GM12875 (cell line): Measurements from ENCODE around the gene DAB1.

Experiments
- H3K4me3 ChIP-seq: one replicate; pipeline ENCODE4 v1.5.1; 2011; ENCODE audit warnings: low read depth, low read length, control low read depth
- TF ChIP-seq, protein P1 (sequence below): IDR thresholded peaks from 2 replicates; pipeline ENCODE4 v1.5.1; 2011; ENCODE audit warnings: low read depth, mild to moderate bottlenecking, control low read depth, inconsistent platforms, low read length, moderate library complexity, borderline replicate concordance; ENCODE audit not compliant: insufficient read depth

DAB1 gene

DNA sequence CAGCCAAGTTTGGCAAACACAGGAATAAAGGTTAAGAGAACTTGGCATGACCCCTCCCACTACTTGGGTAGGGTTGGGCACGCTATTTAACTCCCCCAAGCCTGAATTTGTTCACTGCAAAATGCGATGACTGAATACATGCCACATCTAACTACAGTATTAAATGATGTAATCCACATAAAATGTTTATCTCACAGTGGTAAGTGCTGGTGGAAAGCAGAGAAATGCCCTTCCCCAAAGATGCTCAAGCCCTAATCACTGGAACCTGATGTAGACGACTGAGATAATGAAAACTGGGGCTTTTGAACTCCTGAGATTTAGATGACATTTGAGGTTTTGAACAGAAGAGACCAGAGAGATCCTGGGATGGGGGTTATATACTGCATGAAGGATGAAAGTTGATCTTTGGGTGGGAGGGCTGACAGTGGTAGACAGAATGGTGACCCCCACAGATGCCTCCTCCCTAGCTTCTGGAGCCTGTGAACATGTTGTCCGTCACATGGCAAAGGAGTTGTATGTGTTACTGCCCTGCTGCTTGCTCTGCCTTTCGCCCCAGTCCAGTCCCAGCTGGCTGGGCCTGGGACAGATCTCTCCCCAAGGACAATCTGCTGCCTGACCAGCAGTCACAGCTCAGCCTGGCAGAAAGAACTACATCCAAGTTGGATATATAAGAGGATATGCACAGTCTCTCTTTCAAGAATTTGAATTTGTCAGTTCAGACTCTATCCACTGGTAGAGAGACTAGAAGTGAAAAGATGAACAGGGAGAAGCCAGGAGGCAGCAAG is 120.9 kb downstream of the DAB1 start:
- H3K4me3 ChIP-seq: no peak overlapping the region
- TF ChIP-seq, protein P1, sequence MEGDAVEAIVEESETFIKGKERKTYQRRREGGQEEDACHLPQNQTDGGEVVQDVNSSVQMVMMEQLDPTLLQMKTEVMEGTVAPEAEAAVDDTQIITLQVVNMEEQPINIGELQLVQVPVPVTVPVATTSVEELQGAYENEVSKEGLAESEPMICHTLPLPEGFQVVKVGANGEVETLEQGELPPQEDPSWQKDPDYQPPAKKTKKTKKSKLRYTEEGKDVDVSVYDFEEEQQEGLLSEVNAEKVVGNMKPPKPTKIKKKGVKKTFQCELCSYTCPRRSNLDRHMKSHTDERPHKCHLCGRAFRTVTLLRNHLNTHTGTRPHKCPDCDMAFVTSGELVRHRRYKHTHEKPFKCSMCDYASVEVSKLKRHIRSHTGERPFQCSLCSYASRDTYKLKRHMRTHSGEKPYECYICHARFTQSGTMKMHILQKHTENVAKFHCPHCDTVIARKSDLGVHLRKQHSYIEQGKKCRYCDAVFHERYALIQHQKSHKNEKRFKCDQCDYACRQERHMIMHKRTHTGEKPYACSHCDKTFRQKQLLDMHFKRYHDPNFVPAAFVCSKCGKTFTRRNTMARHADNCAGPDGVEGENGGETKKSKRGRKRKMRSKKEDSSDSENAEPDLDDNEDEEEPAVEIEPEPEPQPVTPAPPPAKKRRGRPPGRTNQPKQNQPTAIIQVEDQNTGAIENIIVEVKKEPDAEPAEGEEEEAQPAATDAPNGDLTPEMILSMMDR: no peak

DNA sequence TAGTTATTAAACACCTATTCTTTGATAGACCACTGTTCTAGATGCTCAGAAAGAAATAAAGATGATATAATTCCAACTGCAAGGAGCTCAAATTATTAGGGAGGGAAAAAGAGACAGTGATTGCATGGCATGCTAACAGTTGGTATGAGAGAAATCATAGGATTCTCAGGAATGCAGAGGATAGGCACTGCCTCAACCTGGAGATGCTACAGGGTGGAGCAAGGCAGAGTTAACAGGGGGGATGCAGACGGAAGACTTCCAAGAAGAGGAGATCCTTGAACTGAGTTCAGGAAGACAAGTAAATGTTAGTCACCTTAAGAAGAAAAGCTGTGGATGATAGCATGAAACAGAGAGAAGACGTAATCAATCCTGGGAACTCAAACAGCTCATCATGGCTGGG is 123.7 kb downstream of the DAB1 start:
- TF ChIP-seq, protein P1: no peak
- H3K4me3 ChIP-seq: no peak overlapping the region

DNA sequence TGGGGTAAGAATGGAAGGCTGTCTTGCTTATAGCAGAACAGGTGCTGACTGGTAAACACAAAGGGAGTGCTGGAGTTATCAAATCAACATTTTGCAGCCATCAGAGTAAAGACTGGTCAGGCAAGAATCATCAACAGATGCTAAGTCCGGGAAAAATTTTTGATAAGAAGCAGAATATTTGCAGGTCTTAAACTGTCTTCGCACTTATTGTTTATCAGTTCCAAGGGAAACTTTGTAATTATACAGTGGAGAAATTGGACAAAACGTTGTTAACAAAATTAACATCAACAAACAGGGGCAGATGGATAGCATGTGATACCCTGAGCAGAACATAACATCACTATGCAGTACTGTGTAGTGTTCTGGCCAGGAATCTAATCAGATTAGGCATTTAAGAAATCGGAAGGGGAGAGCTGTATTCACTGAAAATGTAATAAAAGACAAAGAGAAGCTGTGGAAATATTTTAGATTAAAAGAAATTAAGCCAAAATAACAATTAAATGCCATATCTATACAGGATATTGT is 127.1 kb downstream of the DAB1 start:
- no peak overlapping the region for H3K4me3 ChIP-seq
- TF ChIP-seq, protein P1: no peak

DNA sequence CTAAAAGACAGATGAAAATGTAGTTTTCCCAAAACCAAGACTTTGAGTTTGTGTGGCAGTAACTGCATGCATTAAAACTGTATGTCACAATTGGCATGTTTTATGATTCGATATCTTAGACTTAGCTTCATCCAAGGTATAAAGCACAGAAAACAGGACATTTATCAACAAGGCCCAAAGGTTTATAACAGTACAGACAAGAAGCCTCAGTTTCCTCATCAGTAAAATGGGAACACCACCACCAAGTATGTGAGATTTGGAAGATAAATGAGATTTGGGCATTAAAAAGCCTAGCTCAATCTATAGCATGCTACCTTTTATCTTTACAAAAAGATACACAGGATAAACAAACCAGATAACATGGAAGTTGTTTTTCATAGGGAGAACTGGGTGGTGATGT is 128.5 kb downstream of the DAB1 start:
- TF ChIP-seq, protein P1: no peak

DNA sequence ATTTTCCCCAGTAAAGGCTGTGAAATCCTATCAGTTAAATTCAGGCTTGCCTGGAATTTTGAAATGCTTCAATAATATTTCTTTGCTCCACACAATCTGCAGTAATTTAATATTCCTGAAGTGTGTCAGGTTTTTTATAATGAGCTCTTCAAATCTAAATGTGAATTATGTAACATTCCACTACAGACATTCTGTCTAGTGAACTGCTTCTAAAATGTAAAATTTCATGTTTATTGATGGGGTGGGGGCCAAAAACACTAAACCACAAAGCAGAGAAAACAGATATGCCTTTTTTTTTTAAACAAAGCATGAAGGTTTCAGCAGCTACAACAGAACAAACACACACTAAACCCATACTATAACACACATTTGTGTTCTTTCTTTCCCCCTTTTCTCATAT is 129.7 kb downstream of the DAB1 start:
- TF ChIP-seq, protein P1: no peak
- H3K4me3 ChIP-seq: no peak overlapping the region

More for the DNA sequence above, 128.5 kb downstream of the DAB1 start:
- H3K4me3 ChIP-seq: no peak overlapping the region

DNA sequence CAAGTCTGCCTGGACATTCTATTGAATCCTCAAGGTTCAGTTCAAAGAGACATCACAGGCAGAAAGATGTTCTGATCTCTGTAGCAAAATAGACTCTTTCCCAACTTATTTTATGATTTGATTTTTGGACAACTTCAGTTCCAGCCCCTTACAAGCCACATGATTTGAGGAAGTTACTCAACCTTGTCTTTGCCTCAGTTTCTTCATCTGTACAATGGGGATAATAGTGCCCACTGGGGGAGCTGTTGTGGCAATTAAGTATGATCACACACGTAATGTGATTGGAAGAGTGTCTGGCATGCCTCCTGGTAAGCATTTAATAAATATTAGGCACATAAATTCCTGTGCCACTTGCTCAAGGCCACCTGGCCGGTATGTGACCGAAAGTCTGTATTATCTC is 130.6 kb downstream of the DAB1 start:
- TF ChIP-seq, protein P1: no peak
- no peak overlapping the region for H3K4me3 ChIP-seq

DNA sequence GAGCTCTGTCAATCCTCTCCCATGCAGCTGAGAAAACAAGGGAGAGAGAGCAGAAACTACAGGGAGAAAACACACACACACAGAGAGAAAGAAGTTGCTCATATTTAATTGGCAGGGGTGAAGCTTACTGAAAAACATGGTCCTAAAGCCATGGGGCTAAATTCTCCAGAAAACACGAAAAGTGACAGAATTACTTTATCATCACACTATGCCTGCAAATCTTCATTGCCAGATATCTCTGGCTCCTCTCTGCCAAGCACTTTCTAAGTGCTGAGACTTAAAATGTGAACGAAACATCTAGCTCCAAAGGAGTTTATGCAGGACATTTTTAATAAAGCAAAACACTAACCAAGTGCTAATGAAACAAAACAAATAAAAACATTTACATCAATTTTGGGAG is 134.1 kb downstream of the DAB1 start:
- no peak overlapping the region for H3K4me3 ChIP-seq
- TF ChIP-seq, protein P1: no peak
